Mesendoderm (in vitro differentiated cells): ENCODE data around the gene HIP1.
"Not testable (repeated sequence)": the region's sequence is repeated elsewhere in the genome, so short reads cannot be mapped to it uniquely, and the experiment has no call there.

Experiments
- DNase-seq: peaks from one replicate; pipeline ENCODE4 v3.0.0; 2013
- H2AK5ac ChIP-seq: 2 replicates; pipeline ENCODE4 v1.6.1; 2013; ENCODE audit warnings: low read length, inconsistent platforms
- H2BK120ac ChIP-seq: 2 replicates; pipeline ENCODE4 v1.6.1; 2013; ENCODE audit warnings: low read depth, mild to moderate bottlenecking, low read length, moderate library complexity, mixed read lengths
- H2BK15ac ChIP-seq: replicated peaks from 2 replicates; pipeline ENCODE4 v1.6.1; 2013; ENCODE audit warnings: low read depth, mild to moderate bottlenecking, moderate library complexity
- H2BK5ac ChIP-seq: 2 replicates; pipeline ENCODE4 v1.6.1; 2013; ENCODE audit warnings: low read length, inconsistent platforms
- H3K18ac ChIP-seq: 2 replicates; pipeline ENCODE4 v1.6.1; 2013; ENCODE audit warnings: mild to moderate bottlenecking, low read length, mixed read lengths
- H3K23ac ChIP-seq: one replicate; pipeline ENCODE4 v1.6.1; 2013; ENCODE audit warnings: low read length
- H3K27ac ChIP-seq: 2 replicates; pipeline ENCODE4 v1.5.1; 2013; ENCODE audit warnings: low read depth, mild to moderate bottlenecking, inconsistent platforms, low read length, moderate library complexity
- H3K27me3 ChIP-seq: 2 replicates; pipeline ENCODE4 v1.6.1; 2013; ENCODE audit warnings: low read length, control low read depth, mild to moderate bottlenecking, inconsistent platforms; ENCODE audit not compliant: insufficient read depth, poor library complexity
- H3K36me3 ChIP-seq: 2 replicates; pipeline ENCODE4 v1.6.1; 2013; ENCODE audit warnings: low read length, inconsistent platforms; ENCODE audit not compliant: control insufficient read depth, insufficient read depth
- H3K4ac ChIP-seq: one replicate; pipeline ENCODE4 v1.6.1; 2013; ENCODE audit warnings: low read depth, mild to moderate bottlenecking, low read length, moderate library complexity
- H3K4me1 ChIP-seq: 2 replicates; pipeline ENCODE4 v1.6.1; 2013; ENCODE audit warnings: low read depth, low read length, inconsistent platforms; ENCODE audit not compliant: control insufficient read depth
- H3K4me2 ChIP-seq: 2 replicates; pipeline ENCODE4 v1.6.1; 2013; ENCODE audit warnings: low read length
- H3K4me3 ChIP-seq: 2 replicates; pipeline ENCODE4 v1.5.1; 2013; ENCODE audit warnings: mild to moderate bottlenecking, low read length
- H3K56ac ChIP-seq: one replicate; pipeline ENCODE4 v1.6.1; 2013; ENCODE audit warnings: low read length
- H3K79me1 ChIP-seq: 2 replicates; pipeline ENCODE4 v1.6.1; 2013; ENCODE audit warnings: low read length, inconsistent platforms
- H3K79me2 ChIP-seq: 2 replicates; pipeline ENCODE4 v1.6.1; 2013; ENCODE audit warnings: mild to moderate bottlenecking, low read length; ENCODE audit not compliant: control insufficient read depth, insufficient read depth
- H3K9ac ChIP-seq: 2 replicates; pipeline ENCODE4 v1.6.1; 2013; ENCODE audit warnings: low read length, inconsistent platforms
- H4K5ac ChIP-seq: one replicate; pipeline ENCODE4 v1.6.1; 2013; ENCODE audit warnings: low read length
- H4K8ac ChIP-seq: one replicate; pipeline ENCODE4 v1.6.1; 2013; ENCODE audit warnings: low read depth, mild to moderate bottlenecking, control low read depth, low read length, moderate library complexity
- WGBS: extraction: QIAGEN DNeasy Blood & Tissue Kit; methylation state at CpG from one replicate; pipeline ENCODE4 v1.1.7; 2013; ENCODE audit warnings: low lambda C conversion rate, missing lambda C conversion rate; ENCODE audit not compliant: insufficient coverage; ENCODE audit errors: extremely low coverage; 5-methylcytosine and 5-hydroxymethylcytosine counted together

Gene HIP1

GRCh38 chr7:75608451-75609122 is 130.2 kb downstream of the HIP1 start:
- Histone ChIP-seq H3K27me3 (no peaks in the 10 kb centered on the region), H3K9ac (no peak overlapping the region), H3K4me2 (no peak overlapping the region), H3K18ac (no peak overlapping the region), H3K23ac (no peak overlapping the region), H3K56ac (no peak overlapping the region), H3K4me3 (no peak overlapping the region), H2BK15ac (no peak overlapping the region), H3K36me3 (no peaks in the 10 kb centered on the region), H4K5ac (no peak overlapping the region), H2AK5ac (no peak overlapping the region), H3K4ac (no peak overlapping the region), H3K27ac (no peak overlapping the region), H2BK5ac (no peak overlapping the region), H2BK120ac (no peak overlapping the region), H3K4me1 (no peaks in the 10 kb centered on the region), H4K8ac (no peak overlapping the region), H3K79me2 (no peaks in the 10 kb centered on the region), H3K79me1 (peaks cover 3% of the 10 kb centered on the region)
- no peak for DNase-seq
- WGBS: no CpG with 5 or more reads among the region's 8 CpGs

GRCh38 chr7:75604408-75604807 is 134.3 kb downstream of the HIP1 start:
- H3K27me3 ChIP-seq: no peaks in the 10 kb centered on the region
- no peak overlapping the region for H3K23ac ChIP-seq
- H3K36me3 ChIP-seq: no peaks in the 10 kb centered on the region

GRCh38 chr7:75602831-75603230 is 135.9 kb downstream of the HIP1 start:
- no CpG with 5 or more reads among the region's 9 CpGs for WGBS

More at GRCh38 chr7:75604408-75604807, 134.3 kb downstream of the HIP1 start:
- Histone ChIP-seq H2AK5ac (no peak overlapping the region), H3K18ac (no peak overlapping the region), H3K27ac (no peak overlapping the region), H3K79me1 (peaks cover 2% of the 10 kb centered on the region), H4K8ac (no peak overlapping the region), H3K79me2 (no peaks in the 10 kb centered on the region), H2BK15ac (no peak overlapping the region), H3K56ac (no peak overlapping the region), H3K4me3 (no peak overlapping the region), H3K4me2 (no peak overlapping the region), H3K9ac (no peak overlapping the region), H2BK5ac (no peak overlapping the region), H3K4me1 (no peaks in the 10 kb centered on the region), H4K5ac (no peak overlapping the region), H2BK120ac (no peak overlapping the region), H3K4ac (no peak overlapping the region)
- DNase-seq: no peak
- WGBS: no CpG with 5 or more reads among the region's 3 CpGs

GRCh38 chr7:75601539-75601938 is 137.2 kb downstream of the HIP1 start:
- Histone ChIP-seq H2BK5ac (no peak overlapping the region), H3K4ac (no peak overlapping the region), H3K9ac (no peak overlapping the region), H3K36me3 (no peaks in the 10 kb centered on the region), H3K27me3 (no peaks in the 10 kb centered on the region), H3K79me1 (peaks cover 2% of the 10 kb centered on the region), H2AK5ac (no peak overlapping the region), H2BK15ac (no peak overlapping the region), H3K4me2 (no peak overlapping the region), H3K4me3 (no peak overlapping the region), H3K4me1 (no peaks in the 10 kb centered on the region), H3K18ac (no peak overlapping the region), H3K56ac (no peak overlapping the region), H3K79me2 (no peaks in the 10 kb centered on the region), H4K8ac (no peak overlapping the region), H3K23ac (no peak overlapping the region), H3K27ac (no peak overlapping the region), H2BK120ac (no peak overlapping the region), H4K5ac (no peak overlapping the region)
- DNase-seq: no peak
- no CpG with 5 or more reads among the region's 6 CpGs for WGBS

More at GRCh38 chr7:75602831-75603230, 135.9 kb downstream of the HIP1 start:
- not testable (repeated sequence) for H3K27me3 ChIP-seq, H2BK120ac ChIP-seq, H4K5ac ChIP-seq, DNase-seq, H3K23ac ChIP-seq, H2BK5ac ChIP-seq, H2BK15ac ChIP-seq, H3K9ac ChIP-seq, H3K79me2 ChIP-seq, H3K56ac ChIP-seq, H2AK5ac ChIP-seq, H3K4me1 ChIP-seq, H3K4me2 ChIP-seq, H3K18ac ChIP-seq, H3K4me3 ChIP-seq, H4K8ac ChIP-seq, H3K36me3 ChIP-seq, H3K27ac ChIP-seq, H3K4ac ChIP-seq, H3K79me1 ChIP-seq

- not testable (repeated sequence) for DNase-seq, H3K4me3 ChIP-seq, H3K4ac ChIP-seq, H4K5ac ChIP-seq, H2BK120ac ChIP-seq, H3K4me1 ChIP-seq, H3K79me2 ChIP-seq, H3K27ac ChIP-seq, H3K27me3 ChIP-seq, H3K18ac ChIP-seq, H3K9ac ChIP-seq, H2BK5ac ChIP-seq, H2AK5ac ChIP-seq, H3K56ac ChIP-seq, H2BK15ac ChIP-seq, H4K8ac ChIP-seq, H3K4me2 ChIP-seq, H3K36me3 ChIP-seq, H3K23ac ChIP-seq, H3K79me1 ChIP-seq
- no CpG with 5 or more reads among the region's 4 CpGs for WGBS
These were observed 138.0 kb downstream of the HIP1 start for GRCh38 chr7:75600748-75601147.

GRCh38 chr7:75599244-75599781 is 139.4 kb downstream of the HIP1 start:
- Histone ChIP-seq H3K4me2 (no peak overlapping the region), H4K5ac (no peak overlapping the region), H3K9ac (no peak overlapping the region), H2BK5ac (no peak overlapping the region), H3K4me3 (no peak overlapping the region), H3K4me1 (no peaks in the 10 kb centered on the region), H3K27ac (peak overlapping the region; percentile 30), H3K79me2 (no peaks in the 10 kb centered on the region), H3K23ac (no peak overlapping the region), H3K79me1 (peaks cover 2% of the 10 kb centered on the region), H3K27me3 (no peaks in the 10 kb centered on the region), H3K18ac (no peak overlapping the region), H3K4ac (no peak overlapping the region), H4K8ac (no peak overlapping the region), H2BK120ac (no peak overlapping the region), H2AK5ac (no peak overlapping the region), H3K36me3 (no peaks in the 10 kb centered on the region), H3K56ac (no peak overlapping the region), H2BK15ac (no peak overlapping the region)
- WGBS: no CpG with 5 or more reads among the region's 15 CpGs
- DNase-seq: no peak
